ENCODE results near the gene TJP1. TPM values are rescaled to one million over a fixed set of nuclear protein-coding genes. Genes with fewer than 3 reads are reported as not detected.
A peak's percentile ranks its signal among the peaks of the same experiment; 100 is the strongest.
"Not testable (repeated sequence)": the region's sequence is repeated elsewhere in the genome, so short reads cannot be mapped to it uniquely, and the experiment has no call there.

Gene TJP1
- total RNA-seq, 1 experiment from 2014 or later: 21.9 TPM

DNA sequence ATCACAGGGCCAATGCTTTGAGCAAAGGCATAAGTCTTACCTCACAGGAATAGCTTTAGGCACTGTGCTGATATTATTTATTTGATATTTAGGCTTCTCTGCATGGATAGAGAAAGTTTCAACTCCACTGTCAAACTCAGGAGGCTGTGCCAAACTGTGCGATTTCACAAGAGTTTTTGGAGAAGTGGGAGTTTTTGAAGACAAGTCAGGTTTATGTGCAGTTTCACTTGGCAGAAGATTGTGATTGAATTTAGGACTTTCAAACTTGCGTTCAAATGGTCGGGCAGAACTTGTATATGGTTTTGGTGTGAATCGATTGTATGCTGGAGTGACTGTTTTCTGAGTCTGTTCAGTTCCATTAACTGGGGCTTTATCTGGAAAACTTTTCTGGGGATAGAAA, 113.7 kb downstream of the TJP1 start:
- no peak for DNase-seq (ENCODE audit: low read depth)

DNA sequence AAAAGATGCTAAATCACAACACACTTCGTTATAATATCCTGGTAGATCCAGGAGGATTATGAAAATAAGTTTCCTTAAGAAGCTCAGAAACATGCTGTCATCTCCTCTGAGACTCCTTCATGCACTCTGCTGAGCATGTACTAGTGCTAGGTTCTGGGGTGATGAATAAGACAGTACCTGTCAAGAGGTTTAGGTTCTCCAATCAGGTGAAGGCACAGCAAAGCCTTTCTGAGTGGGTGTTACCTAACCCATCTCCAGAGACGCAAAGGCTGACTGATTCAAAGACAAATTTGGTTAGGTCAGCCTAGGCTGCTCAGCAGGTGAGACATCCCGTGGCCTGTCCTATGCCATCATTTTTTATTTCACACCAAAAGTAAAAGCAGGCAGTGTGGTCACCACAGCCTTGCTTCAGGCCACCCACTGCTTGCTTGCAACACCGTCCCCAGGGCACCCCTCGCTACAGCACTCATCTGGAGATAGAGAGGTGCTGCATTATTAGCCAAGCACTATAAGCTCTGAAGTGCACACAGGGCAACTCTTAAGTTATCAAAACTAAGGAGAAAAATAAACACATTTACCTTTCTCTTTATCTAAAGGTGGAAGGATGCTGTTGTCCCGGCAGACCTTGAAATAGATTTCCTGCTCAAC, 117.2 kb downstream of the TJP1 start:
- no peak for DNase-seq (ENCODE audit: low read depth)

DNA sequence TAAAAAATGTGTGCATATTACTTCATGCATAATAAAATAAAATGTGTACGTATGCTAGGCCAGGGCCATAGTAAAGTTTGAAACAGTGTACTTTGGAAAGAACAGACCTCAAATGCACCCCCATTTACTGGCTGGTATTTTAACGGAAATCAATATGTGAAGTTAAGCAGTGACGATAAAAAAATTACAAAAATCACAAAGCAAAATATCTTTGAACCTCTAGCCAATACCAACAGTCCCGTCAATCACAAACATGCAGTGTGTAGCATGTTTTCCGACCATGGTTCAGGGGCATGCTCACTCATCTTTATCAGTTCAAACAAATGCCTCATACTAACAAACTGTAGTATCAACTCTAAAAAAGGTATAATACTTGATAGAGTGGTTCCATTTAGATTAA, 121.1 kb downstream of the TJP1 start:
- no peak for DNase-seq (ENCODE audit: low read depth)

DNA sequence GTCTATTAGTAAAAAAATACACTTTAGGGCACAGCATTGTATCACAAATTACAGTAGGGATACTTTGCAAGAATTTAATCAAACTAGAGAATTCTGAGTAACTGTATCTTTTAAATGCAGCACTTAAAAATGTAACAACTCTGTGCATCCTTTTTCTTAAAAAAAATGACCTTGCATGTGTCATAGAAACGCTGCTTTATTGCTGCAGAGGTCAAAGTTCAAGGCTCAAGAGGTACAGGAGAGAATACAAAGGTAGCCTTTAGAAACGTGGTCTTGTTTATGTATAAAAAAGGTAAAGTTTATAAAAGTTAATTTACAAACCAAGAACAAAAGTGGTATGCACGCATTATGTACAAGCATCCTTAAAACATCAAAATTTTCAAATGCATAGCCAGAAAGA, 122.0 kb downstream of the TJP1 start:
- no peak for DNase-seq (ENCODE audit: low read depth)

DNA sequence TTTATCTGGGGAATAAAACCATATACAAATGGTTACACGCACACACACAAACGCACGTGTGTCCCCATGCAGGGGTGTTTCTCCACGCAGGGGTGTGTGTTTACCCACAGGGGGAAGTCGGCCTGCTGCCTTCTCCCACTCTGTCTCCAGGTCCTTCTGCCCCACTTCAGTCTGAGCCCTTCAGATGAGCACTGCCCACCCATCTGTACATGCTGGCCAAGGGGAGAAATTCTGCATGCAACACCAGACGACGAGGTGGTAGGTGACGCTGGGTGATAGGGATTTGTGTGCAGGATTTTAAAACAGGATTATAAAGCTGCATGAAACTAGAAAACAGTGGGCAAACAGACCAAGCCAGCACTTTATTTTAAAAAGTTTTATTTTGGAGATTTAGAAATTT, 122.5 kb downstream of the TJP1 start:
- no peak for DNase-seq (ENCODE audit: low read depth)

DNA sequence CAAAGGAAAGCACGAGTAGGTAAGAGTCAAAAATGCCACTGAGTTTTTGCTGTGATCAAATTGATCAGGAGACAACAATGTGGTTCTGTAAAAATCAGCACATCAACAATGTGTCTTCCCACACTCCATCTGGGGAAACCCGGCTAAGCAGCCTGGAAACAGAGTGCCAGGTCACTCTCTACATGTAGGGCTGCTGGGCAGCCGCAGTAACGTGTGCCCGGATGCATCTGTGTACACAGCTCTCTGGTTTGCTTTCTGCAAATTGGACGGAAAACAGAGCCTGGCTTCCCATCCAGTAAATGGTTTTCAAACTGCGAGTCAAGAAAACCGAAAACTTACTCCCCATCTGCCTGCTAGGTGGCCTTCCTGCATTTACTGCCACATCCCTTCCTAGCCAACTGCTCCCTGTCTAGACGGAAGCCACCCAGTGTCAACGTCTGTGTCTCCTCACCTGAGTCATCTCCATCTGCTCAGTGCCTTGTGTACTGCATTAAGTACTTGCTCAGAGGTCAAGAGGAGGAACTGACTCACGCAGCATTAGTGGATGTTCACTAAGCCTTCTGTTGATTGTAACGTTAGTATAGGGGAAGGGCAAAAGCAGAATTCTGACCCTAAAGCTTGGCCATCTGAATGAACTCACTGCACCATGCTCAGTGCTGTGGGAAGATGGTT, 124.1 kb downstream of the TJP1 start:
- DNase-seq (ENCODE audit: low read depth): peak; percentile 96

DNA sequence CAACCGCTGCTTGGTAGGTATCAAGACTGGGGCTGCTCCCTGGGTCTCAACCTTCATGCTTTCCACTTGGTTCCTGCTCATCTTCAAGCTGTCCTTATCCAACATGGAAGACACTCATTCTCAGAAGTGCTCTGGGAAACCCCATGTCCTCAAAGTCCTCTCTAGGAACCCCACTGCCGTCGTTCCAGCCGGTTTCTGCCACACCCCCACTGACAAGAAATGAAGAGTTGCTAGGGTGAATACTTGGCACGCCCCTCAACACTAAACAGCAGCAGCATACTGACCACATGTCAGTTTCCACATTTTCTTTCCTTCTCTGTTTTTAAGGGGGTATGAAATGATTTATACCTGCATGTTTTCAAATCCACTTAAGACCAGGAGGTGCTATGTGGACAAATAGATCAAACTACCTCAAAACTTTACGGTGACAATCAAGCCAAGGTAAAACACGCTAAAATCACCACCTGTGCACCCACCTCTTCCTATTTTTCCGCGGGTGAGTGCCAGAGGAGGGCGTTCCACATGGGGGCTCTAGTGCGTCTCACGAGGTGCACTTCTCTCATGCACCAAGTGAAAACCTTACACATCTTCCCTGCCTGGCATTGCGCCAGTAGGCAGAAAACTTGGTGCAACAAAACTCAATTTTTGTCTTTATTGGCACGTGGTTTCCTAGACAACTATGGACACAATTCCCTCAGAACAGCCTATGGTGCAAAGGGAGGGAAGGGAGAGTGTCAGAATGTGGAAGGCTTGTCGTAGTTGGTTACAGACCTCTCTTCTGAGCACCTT, 125.1 kb downstream of the TJP1 start:
- DNase-seq (ENCODE audit: low read depth): no peak

DNA sequence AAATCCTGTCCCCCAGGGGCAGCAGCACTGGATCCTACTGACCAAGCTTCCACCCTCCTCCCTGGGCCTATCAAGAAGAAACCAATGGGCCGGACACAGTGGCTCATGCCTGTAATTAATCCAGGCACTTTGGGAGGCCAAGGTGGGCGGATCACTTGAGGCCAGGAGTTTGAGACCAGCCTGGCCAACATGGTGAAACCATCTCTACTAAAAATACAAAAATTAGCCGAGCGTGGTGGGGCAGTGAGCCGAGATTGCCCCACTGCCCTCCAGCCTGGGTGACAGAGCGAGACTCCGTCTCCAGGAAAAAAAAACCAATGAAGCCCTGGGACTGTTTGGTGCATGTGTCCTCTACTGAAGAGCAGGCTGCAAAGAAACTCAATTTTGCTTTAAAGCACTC, 125.8 kb downstream of the TJP1 start:
- not testable (repeated sequence) for DNase-seq (ENCODE audit: low read depth)

DNA sequence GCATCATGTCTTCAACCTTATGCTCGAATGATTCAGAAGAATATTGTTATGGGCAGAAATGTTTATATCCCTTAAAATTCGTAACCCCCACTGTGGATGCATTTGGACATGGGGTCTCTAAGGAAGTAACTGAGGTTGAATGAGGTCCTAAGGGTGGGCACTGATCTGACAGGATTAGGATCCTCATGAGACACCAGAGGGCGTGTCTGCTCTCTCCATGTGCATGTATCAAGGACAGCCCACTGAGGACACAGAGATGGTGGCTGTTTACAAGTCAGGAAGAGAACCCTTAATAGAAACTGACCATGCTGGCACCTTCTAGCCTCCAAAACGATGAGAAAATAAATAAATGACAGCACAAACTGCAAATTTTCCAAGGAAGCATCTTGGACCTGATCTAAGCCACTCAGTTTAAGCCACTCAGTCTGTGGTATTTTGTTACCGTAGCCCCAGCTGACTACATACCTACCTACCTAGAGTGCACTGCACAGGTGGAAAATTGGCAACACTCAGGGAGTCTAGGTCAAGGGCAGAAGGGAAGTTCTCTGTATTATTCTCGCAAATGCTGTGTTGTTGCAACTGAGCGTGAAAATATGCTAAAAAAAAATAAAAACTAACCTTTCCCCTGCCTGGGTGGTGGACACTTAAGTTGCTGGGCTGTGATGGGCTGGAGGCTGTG, 126.6 kb downstream of the TJP1 start:
- no peak for DNase-seq (ENCODE audit: low read depth)

DNA sequence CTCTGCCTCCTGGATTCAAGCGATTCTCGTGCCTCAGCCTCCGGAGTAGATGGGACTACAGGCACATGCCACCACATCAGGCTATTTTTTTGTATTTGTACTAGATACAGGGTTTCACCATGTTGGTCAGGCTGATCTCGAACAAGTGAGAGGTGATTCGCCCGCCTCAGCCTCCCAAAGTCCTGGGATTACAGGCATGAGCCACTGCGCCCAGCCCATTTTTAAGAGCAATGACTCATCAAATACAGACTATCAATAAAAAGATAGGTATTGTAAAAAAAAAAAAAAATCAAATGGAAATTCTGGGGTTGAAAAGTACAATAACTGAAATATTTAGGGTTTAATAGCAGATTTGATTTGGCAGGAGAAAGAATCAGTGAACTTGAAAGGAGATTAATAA, 129.0 kb downstream of the TJP1 start:
- no peak for DNase-seq (ENCODE audit: low read depth)

DNA sequence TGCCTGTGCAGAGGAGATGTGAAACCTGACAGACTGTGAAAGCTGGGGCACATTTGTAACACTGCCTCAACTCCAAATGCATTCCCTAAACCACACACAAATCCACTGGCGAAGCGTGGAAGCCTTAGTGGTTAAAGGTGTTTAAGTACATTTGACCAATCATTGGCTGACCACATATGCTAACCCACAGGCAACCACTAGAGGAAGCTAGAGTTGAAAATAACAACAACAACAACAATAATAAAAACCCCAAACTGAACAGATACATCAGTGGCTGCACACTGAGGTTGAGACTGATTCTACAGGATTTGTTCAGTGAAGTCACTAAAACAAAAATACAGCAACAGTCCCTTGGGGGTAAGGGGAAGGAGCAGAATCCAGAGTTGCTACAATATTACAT, 129.7 kb downstream of the TJP1 start:
- no peak for DNase-seq (ENCODE audit: low read depth)

DNA sequence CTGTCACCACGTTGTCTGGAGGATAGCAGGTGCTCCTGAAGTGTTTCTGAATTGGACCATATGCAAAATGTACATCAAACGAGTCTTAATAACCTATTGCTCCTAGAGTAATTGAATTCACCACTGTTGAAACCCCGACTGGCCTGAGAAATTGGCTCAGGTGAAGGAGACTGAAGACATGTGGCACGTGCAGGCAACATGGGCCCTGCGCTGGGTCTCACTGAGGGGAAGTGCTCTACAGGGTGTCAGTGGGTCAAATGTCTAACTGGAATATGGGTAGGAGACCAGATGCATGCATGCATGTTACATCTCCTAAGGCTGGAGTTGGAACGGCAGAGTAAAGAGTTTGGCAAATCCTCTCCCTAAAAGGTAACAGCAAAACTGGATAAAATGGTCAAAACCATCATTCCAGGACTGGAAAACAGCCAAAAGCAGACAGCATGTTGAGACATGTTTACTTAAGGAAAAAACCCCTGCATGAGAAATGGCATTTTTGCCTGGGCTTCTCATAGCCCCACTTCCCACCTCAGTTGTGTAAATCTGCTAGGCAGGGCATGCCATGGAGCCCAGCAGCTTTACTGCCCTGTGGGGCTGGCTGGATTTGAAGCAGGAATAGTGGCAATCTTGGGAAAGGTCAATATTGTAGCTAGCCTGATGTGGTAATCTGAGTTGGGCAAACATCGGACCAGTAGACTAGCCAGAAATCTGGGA, 131.3 kb downstream of the TJP1 start:
- DNase-seq (ENCODE audit: low read depth): no peak

DNA sequence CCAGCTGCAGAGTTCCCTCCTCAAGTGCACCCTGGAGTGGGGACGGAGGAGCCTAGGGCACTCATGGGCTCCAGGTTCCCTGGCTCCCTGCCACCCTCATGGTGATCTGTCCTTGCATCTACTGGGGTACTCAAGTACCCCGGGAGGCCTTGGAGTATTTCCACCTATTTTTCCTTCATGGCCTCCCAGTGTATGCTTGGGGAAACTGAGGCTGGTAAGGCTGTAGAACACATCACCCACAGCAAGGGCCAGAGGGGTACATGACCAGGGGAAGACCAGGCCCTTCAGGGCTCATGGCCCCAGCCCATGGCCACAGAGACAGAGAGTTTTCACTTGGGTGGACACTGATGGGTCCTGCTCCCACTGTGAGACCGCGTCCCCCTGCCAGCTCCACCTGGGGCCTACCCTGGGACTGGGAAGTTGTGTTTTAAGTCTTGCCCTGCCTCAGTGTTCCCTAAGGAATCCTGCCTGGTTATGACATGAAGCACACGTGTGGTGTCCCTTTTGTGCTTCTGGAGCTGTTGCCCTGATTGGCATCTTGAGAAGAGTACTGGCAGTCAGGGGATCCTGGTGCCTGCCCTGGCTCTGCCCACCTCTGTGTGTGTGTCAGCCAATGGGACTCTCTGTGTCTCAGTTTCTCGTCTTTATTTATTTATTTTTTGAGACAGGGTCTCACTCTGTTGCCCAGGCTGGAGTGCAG, 132.8 kb downstream of the TJP1 start:
- no peak for DNase-seq (ENCODE audit: low read depth)

DNA sequence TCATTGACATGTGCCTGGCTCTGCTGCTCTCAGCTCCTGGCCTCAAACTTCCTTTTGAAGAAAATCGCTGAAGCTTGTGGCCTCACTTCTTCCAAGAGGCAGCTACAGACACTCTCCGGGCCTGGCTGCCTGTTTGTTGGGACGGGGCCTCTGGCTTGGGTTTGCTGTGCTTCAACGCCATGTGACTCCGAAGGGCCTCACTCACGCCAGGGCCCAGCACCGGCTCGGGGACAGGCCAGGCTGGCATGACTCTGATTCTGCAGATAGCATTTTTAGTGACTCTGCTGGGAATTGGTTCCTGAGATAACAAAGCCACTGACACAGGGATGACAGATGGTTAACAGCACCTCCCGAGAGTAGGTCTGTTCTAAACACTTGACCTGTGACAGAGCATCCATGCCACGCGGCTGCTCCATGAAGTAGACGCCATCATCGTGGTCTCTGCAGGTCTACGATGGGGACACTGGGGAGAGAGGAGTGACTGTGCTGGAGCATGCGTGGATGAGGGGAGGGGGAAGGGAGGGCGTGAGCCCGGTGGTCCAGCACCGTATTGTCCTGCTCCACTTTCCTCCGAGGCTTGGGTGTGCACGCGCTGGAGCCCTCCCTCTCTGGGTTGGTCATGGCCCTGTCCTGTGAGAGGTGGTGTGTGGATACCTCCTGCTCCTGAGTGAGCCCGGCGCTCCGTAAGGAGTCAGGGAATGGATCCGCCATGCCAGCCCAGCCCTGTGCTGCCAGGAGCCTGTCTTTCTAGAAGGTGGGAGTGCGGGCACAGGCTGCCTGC, 133.6 kb downstream of the TJP1 start:
- no peak for DNase-seq (ENCODE audit: low read depth)

DNA sequence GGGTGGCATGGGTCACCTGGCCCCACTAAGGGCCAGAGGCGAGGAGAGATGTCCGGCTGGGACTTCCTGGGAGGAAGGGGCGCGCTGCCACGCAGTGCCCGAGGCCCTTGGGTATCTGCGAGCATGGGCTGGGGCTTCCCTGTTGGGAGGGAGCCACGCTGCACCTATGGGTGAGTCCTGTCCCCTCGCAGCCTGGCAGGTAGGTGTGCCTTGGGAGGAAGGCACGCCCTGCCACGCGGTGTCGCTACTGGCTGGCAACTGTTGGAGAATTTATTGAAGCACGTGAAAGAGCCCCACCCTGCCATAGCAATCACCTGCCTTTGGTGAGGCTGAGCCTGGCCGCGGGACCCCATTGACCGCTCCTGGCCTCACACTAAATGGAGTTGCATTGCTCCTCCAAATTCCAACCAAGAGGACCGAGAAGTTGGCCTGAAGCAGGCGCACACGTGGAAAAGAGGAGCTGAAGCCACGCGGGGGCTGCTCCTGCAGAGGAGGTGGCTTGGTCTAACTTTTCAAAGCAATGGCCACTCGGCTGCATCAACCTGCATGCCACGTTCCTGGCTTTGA, 134.2 kb downstream of the TJP1 start:
- no peak for DNase-seq (ENCODE audit: low read depth)

DNA sequence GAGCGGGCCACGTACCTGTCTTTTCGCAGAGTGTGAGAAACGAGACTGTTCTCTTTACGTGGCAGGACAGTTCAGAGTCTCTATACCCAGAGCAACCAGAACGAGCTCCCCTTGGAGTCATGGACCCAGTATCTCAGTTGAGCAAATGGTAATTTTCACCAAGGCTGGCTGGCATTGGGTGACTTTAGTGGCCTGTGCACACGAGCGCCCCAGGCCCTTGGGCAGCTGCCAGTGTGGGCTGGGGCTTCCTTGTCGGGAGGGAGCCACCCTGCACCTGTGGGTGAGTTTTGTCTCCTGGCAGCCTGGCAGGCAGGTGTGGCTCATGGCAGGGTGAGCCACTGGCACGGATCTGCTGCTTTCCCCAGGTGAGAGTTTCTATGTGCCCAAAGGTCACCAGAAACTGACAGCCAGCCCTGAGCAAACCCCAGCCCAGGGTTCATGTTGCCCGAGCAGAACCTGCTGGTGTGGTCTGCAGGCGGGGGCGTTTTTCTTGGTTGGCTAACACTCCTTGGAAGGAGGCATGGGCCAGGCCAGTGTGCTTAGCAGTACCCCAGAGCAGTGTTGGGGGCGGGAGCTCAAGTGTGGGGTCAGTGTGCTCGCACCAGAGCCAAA, 135.0 kb downstream of the TJP1 start:
- no peak for DNase-seq (ENCODE audit: low read depth)

DNA sequence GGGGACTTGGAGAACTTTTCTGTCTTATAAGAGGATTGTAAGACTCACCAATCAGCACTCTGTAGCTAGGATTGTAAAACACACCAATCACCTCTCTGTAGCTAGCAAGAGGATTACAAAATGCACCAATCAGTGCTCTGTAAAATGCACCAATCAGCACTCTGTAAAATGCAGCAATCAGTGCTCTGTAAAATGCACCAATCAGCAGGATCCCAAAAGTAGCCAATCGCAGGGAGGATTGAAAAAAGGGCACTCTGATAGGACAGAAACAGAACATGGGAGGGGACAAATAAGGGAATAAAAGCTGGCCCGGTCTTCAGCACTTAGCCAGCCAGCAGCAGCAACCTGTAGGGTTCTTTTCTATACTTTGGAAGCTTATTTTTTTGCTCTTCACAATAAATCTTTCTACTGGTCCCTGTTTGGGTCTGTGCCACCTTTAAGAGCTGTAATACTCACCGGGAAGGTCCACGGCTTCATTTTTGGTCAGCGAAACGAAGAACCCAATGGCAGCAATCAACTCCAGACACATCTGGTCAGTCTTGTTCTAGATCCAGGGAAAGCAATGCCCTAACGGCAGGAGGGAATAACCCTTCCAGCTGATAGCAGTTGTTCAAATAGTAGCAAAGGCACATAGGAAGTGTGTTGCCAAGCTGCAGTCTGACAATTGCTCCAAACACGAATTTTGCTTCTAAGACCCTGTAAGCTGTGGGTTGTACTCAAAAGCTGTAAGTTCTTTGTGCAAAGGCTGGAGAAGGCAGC, 135.6 kb downstream of the TJP1 start:
- DNase-seq (ENCODE audit: low read depth): no peak

DNA sequence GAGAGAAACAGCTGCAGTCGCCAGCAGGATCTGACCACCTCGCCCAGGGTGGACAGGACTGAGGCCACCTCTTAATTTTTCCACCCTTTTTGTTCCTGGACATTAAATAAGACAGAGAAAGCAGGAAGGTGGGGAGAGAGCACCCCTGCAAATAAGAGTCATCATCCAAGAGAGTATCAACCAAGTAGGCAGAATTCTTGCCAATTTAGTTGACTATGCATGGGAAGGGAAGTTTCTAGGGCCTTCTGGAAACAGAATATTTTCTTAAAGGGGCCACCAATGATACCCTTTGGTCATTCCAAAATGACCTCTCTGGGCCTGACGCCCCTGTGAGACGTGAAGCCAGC, 136.2 kb downstream of the TJP1 start:
- DNase-seq (ENCODE audit: low read depth): peak; percentile 55

Measured in HT1080 (cell line).